ENCODE data around the gene UCN3. TPM values are rescaled to one million over a fixed set of nuclear protein-coding genes. Genes with fewer than 3 reads are reported as not detected.

UCN3 gene, protein sequence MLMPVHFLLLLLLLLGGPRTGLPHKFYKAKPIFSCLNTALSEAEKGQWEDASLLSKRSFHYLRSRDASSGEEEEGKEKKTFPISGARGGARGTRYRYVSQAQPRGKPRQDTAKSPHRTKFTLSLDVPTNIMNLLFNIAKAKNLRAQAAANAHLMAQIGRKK
- not detected in 2 replicates for total RNA-seq (2014; rRNA removed; shearing (Covaris generic))

DNA sequence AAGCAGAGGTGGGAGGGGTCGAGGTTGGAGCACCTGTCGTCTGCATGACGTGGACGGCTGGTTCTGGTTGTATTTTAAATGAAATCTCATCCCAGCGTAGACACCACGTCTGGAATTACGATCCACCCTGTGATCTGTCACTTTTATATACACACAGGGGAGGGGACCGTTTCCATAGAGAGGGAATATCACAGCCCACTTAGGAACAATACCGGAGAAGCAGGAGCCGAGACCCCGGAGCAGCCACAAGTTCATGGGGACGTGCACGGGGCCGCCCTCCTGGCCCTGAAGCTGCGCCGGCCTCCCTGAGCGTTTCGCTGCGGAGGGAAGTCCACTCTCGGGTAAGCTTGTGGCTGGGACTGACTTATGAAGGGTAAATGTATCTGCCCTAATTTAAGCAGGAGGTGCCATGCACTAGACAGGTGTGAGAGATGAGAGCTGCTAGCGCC lies at the start of gene UCN3:
Gene UCN3 (plus strand): TSS at position 77 of the 449 bp plus-strand sequence. CDS start 8,755 bp downstream, outside the sequence.
- DNase-seq (ENCODE audit: low spot score): no peak

DNA sequence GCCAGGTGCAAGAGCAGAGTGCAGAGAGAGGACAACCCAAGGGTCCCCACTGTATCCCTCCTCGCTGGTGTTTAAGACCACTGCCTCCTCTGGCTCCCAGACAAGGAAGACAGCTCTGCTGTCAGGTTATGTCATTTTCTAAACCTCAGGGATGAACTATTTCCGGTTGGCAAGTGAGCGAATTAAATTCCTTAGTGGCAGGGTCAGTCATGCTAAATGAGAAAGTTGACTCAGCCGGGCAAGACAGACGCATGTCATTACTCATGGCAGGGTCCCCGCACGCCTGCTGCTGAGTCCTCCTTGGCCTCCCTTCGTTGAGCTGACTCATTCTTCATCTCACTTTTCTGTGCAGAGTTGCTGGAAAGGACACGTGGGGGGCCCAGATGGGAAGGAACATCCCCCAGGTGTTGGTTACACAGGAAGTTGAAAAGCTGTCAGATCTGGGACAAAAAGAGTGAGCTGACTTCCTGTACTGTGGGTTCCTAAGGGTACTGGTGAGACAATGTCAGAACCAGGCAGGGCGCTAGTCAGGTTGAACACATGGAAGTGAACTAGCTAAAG lies 47.1 kb upstream of the UCN3 start:
- peak; percentile 67 for DNase-seq (ENCODE audit: low spot score)

DNA sequence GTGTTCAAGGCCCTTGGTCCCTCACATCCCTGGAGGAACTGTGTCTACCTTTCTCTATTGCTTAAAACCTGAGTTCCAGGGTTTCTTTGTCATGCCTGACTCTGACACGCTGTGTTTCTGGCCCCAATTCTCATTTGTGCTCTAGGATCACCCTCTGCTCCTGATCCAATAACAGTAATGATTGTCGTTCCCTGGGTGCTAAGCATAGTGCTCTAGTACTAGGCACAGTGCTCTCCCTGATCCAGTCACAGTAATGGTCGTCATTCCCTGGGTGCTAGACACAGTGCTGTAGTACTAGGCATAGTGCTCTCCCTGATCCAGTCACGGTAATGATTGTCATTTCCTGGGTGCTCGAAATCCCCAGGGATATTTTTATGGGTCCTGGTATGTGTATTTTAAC lies 46.6 kb upstream of the UCN3 start:
- no peak for DNase-seq (ENCODE audit: low spot score)

DNA sequence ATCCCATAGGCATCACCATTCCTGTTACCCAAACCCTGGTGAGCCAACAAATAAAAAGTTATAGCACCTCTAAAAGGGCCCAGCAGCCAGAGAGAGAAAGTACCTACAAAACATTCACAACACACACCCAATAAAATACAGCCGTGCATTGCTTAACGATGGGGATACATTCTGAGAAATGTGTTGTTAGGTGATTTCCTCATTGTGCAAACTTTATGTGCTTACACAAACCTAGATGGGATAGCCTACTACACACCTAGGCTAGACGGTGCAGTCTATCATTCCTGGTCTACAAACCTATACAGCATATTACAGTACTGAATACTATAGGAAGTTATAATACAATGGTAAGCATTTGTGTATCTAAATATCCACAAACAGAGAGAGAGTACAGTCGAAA lies 44.9 kb upstream of the UCN3 start:
- DNase-seq (ENCODE audit: low spot score): no peak

DNA sequence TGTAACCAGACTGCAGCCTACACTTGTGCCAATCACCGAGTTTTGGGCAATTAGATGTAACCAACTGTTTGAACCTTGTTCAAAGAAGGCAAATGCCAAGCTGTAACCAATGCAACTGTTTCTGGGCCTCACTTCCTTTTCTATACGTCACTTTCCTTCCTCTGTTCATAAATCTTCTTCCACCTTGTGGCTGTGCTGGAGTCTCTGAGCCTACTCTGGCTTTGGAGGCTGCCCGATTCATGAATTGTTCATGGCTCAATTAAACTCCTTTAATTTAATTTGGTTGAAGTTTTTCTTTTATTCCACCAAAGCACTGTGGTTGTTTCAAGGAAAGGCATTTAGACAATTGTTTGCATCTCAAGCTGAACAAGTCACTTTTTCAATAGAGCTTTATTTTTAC lies 43.5 kb upstream of the UCN3 start:
- no peak for DNase-seq (ENCODE audit: low spot score)

DNA sequence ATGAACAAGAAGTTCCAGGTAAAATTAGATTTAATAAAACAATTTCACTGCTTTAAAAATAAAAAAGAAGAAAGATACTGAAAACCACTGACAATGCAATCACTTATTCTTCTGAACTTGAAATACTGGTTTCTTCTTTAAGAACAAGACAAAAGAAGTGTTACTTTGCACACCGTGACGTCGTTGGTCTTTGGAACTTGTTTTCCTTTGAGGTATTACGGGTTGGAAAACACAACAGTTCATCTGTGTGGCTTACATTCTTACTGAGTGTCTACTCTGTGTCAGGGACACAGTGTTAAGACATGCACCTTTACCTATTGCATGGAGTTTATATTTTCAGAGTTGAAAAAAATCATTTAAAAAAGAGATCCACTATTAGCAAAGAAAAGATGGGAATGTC lies 41.3 kb upstream of the UCN3 start:
- no peak for DNase-seq (ENCODE audit: low spot score)

DNA sequence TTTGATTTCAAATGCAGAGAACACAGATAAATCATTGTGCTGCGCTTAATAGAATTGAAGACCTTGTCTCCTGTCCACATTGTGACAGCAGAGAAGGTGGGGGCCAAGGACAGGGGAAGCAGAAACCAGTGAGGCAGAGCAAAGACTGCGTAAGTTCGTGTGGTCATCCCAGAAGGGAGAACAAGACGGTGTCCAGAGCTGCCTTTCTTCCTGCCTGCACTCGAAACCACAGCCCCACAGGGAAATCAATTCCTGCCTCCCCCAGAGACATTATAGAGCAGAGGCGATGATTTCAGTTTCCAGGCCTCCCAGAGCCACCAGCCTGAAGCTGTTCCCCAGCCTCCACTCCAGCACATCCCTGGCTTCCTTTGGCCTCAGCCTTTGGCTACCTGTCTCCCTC lies 39.7 kb upstream of the UCN3 start:
- no peak for DNase-seq (ENCODE audit: low spot score)

DNA sequence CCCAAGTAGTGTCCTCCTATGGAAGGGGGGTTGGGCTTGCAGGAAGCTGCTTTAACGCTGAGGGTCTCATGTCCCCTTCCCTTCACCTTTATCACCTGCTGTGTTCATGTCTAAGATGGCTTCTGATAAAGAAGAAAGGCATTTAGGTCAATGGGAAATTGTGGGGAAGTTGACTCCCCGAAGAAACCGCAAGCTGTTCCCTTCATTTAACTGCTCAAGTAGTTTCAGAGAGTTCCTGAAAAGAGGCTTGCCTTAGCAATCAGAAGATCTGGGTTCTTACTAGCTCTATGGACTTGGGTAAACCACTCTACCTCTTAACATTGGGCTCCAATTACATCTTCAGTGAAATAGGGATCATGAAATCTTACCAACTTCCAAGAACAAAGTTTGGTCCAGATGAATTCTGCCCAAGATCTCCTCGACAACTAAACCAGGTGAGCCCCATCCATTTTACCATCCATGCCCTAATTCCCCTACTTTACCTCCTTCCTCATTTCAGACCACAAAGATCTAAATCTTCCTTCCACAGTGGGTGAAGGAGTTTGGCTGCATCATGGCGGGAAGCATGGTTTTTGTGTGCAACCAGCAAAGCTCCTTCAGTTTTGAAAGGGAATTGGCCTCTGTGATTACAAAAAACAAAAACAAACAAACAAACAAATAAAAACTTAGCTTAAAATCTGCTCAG lies 30.4 kb upstream of the UCN3 start:
- no peak for DNase-seq (ENCODE audit: low spot score)

DNA sequence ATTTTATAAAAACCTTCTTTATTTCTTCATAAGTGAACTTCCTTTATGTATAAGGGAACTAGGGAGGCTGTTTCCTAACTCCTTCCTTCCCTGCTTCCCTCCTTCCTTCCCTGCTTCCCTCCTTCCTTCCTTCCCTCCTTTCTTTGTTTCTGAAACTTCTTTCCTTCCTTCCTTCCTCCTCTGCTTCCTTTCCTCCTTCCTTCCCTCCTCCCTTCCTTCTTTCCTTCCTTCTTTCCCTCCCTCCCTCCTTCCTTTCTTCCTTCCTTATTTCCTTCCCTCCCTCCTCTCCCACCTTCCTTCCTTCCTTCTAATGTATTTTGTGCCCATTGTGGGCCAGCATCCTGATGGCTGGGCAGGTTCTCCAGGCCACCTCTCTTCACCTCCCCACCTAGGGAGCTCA lies 26.8 kb upstream of the UCN3 start:
- no peak for DNase-seq (ENCODE audit: low spot score)

DNA sequence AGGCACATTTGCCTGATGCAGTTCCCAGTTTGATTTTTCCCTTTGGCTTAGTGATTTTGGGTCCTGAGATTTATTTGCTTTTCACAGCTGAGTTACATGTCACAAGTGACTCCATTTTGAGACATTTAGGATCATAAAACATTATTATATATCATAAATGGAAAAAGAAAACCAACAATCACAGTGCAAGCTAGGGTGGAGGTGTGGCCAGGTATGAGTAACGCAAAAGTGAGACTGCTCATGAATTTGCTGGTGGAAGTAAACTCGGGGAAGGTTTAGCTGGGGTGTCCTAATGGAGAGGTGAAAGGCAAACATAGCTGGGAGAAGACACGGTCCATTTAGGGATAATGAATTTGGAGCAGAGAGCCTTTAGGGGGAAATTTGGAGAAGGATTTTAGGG lies 21.7 kb upstream of the UCN3 start:
- DNase-seq (ENCODE audit: low spot score): no peak

DNA sequence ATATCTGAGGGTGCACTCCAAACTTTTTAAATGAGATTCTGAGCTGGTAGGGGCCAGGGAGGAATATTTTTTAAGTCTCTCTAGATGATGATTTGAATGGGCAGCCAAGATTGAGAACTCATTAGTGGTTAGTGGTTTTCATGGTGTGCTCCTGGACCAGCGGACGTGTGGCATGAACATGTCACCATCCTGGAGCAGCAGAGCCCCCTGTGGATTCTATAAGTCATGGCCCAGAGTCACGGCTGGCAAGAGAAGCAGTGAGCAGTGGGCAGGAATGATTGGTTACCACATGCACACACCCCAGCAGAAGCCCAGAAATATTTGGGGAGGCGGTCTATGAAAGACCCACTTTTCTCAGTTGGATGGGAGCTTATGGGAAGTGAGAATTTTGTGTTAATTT lies 21.2 kb upstream of the UCN3 start:
- peak; percentile 61 for DNase-seq (ENCODE audit: low spot score)

DNA sequence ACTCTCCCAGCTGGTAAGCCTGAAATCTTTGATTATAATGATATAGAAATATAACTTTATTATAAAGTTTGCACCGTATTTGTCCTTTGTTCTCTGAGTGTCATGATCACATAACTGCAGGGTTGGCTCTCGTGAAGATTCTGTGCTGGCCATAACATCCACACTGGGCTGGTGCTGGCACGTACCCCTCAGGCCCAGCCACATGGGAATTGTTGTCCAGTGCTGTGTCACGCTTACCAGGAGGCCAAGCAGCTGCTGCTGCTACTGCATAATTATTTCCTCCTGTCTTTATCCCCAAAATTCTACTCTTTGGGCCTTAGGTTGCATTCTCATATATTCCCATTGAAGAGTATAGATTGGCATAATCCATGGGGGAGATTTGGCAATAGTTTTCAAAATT lies 20.8 kb upstream of the UCN3 start:
- no peak for DNase-seq (ENCODE audit: low spot score)

DNA sequence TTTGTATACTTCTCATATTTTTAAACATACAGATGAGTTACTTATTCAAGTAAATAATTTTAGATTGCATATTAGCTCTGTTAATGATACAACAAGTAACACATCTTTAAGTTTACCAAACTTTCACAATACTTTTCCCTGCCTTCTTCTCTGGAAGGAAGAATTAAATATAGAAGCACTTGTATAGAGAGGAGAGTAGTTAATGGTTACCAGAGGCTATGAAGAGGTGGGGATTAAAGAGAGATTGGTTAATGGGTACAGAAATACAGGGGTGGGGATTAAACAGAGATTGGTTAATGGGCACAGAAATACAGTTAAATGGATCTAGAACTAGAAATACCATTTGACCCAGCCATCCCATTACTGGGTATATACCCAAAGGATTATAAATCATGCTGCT lies 20.0 kb upstream of the UCN3 start:
- DNase-seq (ENCODE audit: low spot score): no peak

DNA sequence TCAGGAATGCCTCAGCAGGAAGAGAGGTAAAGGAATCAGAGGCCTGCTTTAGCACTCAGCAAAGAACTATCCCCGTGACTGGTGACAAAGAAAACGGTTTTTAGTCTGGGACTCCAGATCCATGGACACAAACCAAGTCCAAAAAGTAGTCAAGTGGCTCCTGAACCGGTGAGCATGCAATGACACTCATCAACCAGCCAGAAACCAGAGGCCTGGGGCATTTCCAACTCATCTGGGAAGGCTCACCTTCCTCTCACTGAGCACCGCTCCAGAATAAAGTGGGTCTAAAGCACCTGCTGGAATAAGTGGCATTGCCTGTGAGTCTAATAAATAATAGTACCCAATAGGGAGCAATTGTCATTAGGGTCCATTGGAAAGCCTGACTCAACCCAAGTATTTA lies 17.9 kb upstream of the UCN3 start:
- DNase-seq (ENCODE audit: low spot score): no peak

DNA sequence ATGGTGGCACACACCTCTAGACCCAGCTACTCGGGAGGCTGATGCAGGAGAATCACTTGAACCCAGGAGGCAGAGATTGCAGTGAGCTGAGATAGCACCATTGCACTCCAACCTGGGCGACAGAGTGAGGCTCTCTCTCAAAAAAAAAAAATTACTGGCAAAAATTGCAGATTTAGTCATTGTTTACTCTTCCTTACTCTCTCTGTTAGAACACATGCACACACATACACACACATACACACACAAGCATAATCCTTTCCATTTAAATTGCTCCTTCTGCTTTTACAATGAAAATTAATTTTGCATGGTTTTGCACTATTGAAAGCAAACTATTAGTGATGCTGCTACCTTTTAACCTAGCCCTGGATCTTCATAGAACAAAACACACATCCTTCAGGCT lies 15.4 kb upstream of the UCN3 start:
- DNase-seq (ENCODE audit: low spot score): no peak

DNA sequence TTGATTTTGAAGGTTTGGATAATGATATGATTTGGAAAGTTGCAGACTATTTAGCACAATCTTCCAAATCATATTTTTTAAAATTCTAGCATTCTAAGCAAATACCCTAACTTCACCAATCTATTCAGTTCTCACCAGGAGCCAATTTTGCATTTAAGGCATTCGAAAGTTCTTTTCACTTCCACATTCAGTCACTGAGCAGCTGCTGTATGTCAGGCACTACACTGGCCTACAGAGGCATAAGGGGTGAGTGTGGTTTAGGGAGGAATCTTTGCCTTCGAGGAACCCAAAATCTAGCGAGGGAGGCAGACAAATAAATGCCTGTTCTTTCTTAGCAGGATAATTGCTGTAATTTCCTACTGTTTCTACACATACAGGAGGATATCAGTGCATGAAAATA lies 10.7 kb upstream of the UCN3 start:
- no peak for DNase-seq (ENCODE audit: low spot score)

DNA sequence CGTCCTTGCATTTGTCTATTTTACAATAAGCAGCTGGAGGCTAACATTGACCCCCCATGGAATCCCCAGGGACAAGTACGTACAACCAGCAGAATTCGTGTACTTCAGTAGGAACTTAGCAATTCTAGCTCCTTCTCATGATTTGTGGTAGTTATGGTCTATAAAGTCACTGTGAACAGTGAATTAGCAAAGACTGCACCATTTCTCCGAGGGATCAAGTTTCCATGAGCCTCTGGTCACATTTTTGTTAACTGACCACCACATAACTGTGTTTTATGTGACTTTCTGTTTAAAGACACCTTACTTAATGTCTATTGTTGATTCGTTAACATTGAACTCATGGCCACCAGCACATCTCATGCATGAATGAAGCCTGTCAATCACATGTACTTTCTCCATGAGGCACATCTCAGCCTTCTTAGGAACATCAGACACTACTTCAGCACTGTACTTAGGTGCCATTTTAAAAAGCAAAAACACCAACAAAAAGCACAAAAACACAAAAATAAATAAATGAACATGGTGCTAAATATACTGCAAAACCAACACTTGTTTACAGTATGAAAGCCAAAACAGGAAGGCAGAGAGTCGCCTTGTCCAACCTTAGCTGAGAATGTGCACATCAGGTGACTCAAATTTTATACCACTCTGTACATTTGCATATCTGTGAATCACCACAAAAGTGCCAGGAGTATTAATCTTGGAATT lies 9.0 kb upstream of the UCN3 start:
- DNase-seq (ENCODE audit: low spot score): no peak

DNA sequence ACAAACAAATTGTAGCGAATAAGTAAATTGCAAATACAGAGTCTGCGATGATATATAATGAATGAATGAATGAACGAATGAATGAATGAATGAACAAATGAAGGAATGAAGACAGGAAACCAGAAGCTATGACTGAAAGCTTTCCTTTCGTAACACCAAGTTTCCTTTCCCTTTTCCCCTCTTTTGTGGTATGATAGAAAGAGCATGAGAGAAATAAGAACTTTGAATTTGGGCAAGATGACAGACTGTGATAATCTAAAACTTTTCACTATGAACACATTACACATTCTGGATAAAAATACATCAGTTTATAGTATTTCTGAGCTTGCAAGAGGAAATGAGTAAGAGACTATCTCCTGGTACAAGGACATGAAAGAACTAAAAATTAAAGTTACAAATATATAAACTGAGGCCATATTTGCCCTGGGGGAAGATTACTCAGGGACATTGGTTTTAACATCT lies 8.4 kb upstream of the UCN3 start:
- DNase-seq (ENCODE audit: low spot score): no peak

DNA sequence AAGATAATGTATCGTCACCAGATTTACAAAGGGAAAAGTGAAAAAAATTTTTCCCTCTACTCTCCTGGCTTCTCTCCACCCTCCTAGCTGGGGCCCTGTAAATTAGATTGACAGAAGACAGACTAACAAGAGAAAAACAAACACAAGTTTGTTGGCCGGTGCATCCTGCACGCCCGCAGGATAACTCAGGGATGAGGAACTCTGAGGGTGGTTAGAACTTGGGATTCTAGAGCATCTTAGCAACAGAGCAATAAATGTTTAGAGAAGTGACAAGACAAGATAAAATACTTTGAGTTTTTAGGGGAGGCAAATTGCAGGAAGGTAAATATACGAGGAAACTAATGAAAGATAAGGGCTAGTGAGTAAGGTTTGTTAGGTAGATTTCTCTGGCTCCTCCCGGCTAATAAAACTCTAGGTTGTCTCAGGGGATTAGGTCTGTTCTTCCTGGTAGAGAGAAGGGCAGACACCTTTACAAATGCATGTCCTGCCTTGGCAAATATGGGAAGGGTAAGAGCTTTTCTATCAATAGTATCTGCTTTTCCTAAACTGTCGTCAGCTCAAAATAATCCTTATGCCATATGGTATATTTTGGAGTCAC lies 4.3 kb upstream of the UCN3 start:
- no peak for DNase-seq (ENCODE audit: low spot score)

DNA sequence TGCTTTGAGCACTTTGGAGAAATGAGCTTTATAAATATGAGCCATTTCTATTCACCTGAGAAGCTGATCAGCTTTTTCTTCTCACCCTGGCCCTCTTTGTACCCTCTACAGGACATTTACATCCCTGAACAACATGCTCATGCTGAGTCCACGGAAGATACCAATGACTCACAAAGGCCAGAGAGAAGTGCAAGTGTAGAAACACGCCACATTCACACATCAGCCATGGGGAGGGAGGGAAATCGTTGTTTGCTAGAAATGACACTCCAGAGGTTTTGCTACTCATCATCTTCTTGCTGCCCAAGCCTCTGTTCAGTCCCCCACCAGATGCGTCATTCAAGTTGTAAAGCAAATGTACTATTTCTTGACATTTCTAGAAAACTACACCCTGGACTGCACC lies 2.8 kb upstream of the UCN3 start:
- no peak for DNase-seq (ENCODE audit: low spot score)

DNA sequence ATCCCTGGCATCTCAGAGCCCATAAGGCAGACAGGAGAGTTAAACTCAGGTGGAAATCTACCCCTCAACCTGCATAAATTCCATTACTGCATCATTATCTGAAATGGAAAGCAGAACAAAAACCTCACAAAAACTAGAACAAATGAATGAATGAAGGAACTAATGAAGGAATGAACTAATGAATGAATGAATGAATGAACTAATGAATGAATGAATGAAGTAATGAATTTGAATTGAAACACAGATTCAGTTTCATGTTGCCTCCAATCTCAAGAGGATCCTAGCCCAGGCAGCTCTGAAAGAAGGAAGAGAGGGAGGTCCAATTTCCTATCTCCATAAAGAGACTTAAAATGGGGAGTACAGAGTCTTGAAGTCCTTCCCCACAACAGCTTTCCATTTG lies 1.9 kb upstream of the UCN3 start:
- no peak for DNase-seq (ENCODE audit: low spot score)

DNA sequence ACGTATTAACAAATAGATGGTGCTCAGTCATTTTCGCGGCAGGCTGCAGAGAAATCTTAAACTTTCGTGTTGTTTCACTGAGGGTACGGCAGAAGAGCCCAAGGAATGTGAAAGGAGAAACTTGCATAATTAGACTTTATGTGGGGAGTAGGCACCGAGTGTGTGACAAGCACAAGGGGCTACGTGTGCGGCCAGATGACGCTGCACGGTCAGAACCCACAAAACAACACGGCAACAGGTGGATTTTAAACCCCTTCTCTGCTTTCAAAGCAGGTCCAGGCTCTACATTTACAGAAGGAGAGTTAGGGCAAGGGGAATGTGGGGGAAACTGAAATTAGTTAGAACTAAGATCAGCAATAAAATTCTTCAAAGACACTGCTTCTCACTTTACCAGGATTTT lies 392 bp upstream of the UCN3 start:
- no peak for DNase-seq (ENCODE audit: low spot score)

Measured in H4 (cell line).